Calu3 (cell line): ENCODE data around the gene TMEM134. TPM values are rescaled to one million over a fixed set of nuclear protein-coding genes. Genes with fewer than 3 reads are reported as not detected.

Experiments used
- BruUV-seq: library from RNA; stranded (reverse); fragments of 400-500 nt; replicated peaks from 2 replicates; lab custom pipeline; 2021; lab: Mats Ljungman, UMichigan
- CTCF ChIA-PET: fragments of 300-600 bp; sonication (Branson Sonifier 250); formaldehyde crosslinking; loops from one replicate; lab custom pipeline; 2022; ENCODE audit warnings: antibody characterized with exemption; lab: Charles Lee
- DNase-seq: peaks from one replicate; pipeline ENCODE4 v3.0.0; 2022
- H3K27ac Mint-ChIP-seq: one replicate; pipeline ENCODE4 v1.8.0; 2022; ENCODE audit warnings: mixed read lengths; ENCODE audit not compliant: unreplicated experiment
- H3K27me3 Mint-ChIP-seq: one replicate; pipeline ENCODE4 v1.8.0; 2022; ENCODE audit warnings: mixed read lengths; ENCODE audit not compliant: unreplicated experiment
- H3K36me3 Mint-ChIP-seq: one replicate; pipeline ENCODE4 v1.8.0; 2022; ENCODE audit warnings: mild to moderate bottlenecking, moderate library complexity, mixed read lengths; ENCODE audit not compliant: insufficient read depth, unreplicated experiment
- H3K4me1 Mint-ChIP-seq: one replicate; pipeline ENCODE4 v1.8.0; 2022; ENCODE audit warnings: mild to moderate bottlenecking, low read depth, mixed read lengths; ENCODE audit not compliant: unreplicated experiment
- H3K4me3 Mint-ChIP-seq: one replicate; pipeline ENCODE4 v1.8.0; 2022; ENCODE audit warnings: mild to moderate bottlenecking, low read depth, moderate library complexity, mixed read lengths; ENCODE audit not compliant: unreplicated experiment
- H3K9me3 Mint-ChIP-seq: one replicate; pipeline ENCODE4 v1.8.0; 2022; ENCODE audit warnings: low read depth, mixed read lengths; ENCODE audit not compliant: unreplicated experiment
- intact Hi-C: fragments of 100-400 bp; cut with micrococcal nuclease; formaldehyde crosslinking; loops from one replicate; pipeline ENCODE4 v1.10.0; 2022; ENCODE audit not compliant: unreplicated experiment
- total RNA-seq: library from RNA; stranded (reverse); gene quantifications from 2 replicates; pipeline ENCODE4 v1.2.3, GENCODE V29; 2022
- TF ChIP-seq, protein P1 (sequence below): fragments of 200-600 bp; IDR thresholded peaks from one replicate; pipeline ENCODE4 v1.8.0; 2022; ENCODE audit warnings: antibody characterized with exemption; ENCODE audit not compliant: unreplicated experiment

The TMEM134 gene
- total RNA-seq, 1 experiment from 2014 or later = 31.9 TPM

DNA sequence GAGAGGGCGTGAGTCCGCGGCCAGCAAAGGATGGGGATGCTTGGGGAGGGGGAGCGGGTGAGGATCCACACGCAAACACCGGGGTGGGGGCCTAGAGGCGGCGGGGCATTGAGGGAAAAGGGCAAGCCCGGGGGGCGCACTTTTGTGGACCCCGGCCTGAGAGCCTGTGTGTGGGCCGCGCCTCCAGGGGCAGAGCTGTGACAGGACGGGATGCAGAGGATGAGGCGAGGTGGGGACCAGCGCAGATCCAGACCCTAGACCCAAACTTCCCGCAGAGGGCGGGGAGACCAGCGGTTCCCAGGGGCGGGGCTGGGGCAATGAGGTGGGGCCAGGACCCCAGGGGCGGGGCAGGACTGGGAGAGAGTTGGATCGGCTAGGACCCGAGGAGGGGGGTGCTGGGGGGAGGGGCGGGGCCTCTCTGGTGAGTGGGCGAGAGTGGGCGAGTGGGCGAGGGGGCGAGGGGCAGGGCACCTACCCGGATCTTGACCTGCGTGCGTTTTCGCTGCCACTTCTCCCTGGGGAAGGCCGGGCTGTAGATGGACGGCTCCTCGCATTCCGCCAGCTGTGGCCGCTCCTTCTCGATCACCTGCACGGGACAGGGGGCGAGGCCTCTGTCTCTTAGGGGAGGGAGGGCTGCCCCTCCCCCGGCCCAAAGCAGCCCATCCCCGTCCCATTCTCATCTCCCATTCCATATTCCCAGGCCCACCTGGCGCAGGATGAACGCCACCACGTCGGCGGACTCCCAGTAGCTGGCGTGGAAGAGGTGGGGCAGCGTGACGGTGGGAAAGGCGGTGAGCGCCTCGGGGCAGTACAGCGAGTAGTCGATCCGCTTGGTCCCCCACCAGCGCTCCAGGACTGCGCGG lies 25.6 kb upstream of the TMEM134 start:
- peaks cover 65% of the 10 kb centered on the region for H3K36me3 Mint-ChIP-seq
- CTCF ChIA-PET = interaction anchor here (0.5 kb wide), 1 partner anchor 12 kb away, joined by 4 read pairs; the partner anchor contains the start of gene AIP
- intact Hi-C loops = no loop called here

DNA sequence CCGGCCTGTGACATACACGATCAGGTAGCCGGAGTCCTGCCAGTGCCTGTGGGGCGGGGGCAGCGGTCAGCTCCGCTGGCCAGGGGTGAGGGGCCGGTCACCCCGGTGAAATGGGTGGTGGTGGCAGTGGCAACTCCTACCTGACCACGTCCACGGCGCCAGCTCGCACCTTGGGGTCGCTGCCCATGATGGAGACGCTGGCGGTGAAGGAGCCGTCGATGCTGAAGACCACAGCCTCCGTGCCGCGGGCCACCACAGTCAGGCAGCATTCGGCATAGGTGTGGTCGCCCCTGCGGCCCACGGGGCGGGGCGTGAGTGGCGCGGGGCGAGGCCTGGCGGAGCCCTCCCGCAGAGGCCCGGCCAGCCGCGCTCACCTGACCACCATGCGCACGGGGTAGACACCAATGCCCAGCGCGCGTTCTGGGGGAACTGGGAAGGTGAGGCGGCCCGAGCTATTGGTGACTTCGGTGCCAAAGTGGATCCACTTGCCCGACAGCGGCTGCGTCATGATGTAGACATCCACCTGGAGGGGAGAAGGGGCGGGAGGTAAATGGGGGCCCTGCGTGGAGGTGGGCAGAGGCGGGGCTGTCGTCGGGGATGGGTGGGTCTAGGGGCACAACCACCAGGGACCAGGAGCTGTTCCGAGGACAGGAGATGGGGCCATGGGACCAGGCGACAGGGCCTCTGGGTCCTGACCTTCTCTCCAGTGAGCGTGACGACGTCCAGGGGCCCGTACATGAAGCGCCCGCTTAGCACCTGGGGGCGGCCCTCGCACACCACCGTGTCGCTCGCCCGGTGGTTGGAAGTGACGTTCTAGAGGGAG lies 24.7 kb upstream of the TMEM134 start:
- DNase-seq = no peak
- H3K36me3 Mint-ChIP-seq = peaks cover 66% of the 10 kb centered on the region
- CTCF ChIA-PET = no interaction called here
- TF ChIP-seq, protein P1, sequence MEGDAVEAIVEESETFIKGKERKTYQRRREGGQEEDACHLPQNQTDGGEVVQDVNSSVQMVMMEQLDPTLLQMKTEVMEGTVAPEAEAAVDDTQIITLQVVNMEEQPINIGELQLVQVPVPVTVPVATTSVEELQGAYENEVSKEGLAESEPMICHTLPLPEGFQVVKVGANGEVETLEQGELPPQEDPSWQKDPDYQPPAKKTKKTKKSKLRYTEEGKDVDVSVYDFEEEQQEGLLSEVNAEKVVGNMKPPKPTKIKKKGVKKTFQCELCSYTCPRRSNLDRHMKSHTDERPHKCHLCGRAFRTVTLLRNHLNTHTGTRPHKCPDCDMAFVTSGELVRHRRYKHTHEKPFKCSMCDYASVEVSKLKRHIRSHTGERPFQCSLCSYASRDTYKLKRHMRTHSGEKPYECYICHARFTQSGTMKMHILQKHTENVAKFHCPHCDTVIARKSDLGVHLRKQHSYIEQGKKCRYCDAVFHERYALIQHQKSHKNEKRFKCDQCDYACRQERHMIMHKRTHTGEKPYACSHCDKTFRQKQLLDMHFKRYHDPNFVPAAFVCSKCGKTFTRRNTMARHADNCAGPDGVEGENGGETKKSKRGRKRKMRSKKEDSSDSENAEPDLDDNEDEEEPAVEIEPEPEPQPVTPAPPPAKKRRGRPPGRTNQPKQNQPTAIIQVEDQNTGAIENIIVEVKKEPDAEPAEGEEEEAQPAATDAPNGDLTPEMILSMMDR = no peak
- no peak overlapping the region for H3K27ac Mint-ChIP-seq
- no peaks in the 10 kb centered on the region for H3K9me3 Mint-ChIP-seq
- no peak overlapping the region for H3K4me3 Mint-ChIP-seq
- no peaks in the 10 kb centered on the region for H3K4me1 Mint-ChIP-seq
- intact Hi-C loops = no loop called here
- no TSS peak for BruUV-seq
- no peaks in the 10 kb centered on the region for H3K27me3 Mint-ChIP-seq

More for the DNA sequence above, 25.6 kb upstream of the TMEM134 start:
- no peaks in the 10 kb centered on the region for H3K4me1 Mint-ChIP-seq
- no TSS peak for BruUV-seq
- no peak overlapping the region for H3K27ac Mint-ChIP-seq
- H3K4me3 Mint-ChIP-seq = no peak overlapping the region
- H3K9me3 Mint-ChIP-seq = no peaks in the 10 kb centered on the region
- no peaks in the 10 kb centered on the region for H3K27me3 Mint-ChIP-seq
- no peak for DNase-seq
- TF ChIP-seq, protein P1 = no peak

DNA sequence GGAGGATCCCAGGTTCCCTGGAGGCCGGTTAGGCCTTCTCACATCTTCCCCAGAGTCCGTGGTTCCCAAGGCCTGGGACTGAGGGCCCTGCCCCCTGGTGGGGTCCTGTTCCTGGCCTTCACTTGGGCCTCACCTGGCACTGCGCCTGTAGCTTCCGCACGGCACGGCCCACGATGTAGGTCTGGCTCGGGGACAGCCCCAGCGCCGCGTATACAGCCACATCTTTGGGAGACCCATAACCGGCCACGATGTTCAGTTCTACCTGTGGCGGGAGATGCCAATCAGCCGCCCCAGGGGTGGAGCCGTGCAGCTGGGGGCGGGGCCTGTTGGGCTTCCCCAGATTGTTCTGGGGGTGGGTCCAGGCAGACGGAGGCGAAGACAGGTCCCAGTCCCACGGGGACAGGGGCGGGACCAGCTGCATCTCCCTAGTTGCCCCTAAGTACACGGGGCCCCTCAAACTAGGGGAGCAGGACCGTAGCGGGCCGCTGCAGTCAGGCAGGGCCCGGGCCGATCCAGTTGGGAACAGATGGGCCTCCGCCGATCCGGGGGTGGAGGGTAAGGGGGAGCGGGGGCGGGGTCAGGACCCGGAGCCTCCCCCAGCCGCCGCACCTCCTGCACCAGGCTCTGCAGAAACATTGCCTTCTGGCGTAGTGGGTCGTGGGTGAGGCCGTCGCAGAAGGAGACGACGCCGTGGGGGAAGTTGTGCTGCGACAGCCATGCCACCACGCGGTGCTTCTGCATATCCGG lies 23.9 kb upstream of the TMEM134 start:
- no peak overlapping the region for H3K4me3 Mint-ChIP-seq
- intact Hi-C loops = no loop called here
- no peak overlapping the region for H3K27ac Mint-ChIP-seq
- DNase-seq = no peak
- TF ChIP-seq, protein P1 = no peak
- no peaks in the 10 kb centered on the region for H3K27me3 Mint-ChIP-seq
- peaks cover 66% of the 10 kb centered on the region for H3K36me3 Mint-ChIP-seq
- CTCF ChIA-PET = interaction anchor here (0.5 kb wide), 1 partner anchor 83 kb away, joined by 4 read pairs; no protein-coding TSS in a partner anchor
- no peaks in the 10 kb centered on the region for H3K4me1 Mint-ChIP-seq
- BruUV-seq = no TSS peak
- H3K9me3 Mint-ChIP-seq = no peaks in the 10 kb centered on the region

DNA sequence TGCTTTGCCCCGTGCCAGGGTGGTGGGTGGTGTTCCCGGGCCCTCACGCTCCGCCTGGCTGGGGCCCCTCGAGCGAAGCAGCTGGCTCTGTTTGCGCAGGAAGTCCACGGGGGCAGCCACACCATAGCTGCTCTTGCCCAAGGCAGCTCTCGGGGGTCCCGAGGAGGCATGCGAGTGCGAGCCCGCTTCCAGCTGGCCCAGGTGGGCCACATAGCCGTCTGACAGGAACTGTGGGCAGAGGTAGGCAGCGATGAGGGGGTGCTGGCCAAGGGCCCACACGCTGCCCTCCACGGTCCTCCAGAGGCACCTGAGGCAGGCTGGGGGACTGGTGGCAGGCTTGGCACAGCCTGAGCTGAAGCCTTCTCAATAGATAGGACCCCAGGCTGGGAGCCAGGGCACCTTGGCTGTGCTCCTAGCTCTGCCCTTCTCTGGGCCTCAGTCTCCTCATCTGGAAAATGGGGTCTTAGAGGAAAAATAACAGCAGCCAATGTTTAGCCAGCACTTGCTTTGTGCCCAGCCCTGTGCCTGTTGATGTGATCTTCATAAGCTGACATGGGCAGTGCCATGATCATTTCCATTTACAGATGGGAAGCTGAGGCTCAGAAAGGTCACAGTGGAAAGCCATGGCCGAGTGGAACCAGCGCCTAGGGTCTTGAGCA lies 23.1 kb upstream of the TMEM134 start:
- no TSS peak for BruUV-seq
- H3K4me1 Mint-ChIP-seq = no peaks in the 10 kb centered on the region
- peaks cover 63% of the 10 kb centered on the region for H3K36me3 Mint-ChIP-seq
- H3K27me3 Mint-ChIP-seq = no peaks in the 10 kb centered on the region
- intact Hi-C loops = no loop called here
- no peak for DNase-seq
- no peak overlapping the region for H3K27ac Mint-ChIP-seq
- TF ChIP-seq, protein P1 = no peak
- no peak overlapping the region for H3K4me3 Mint-ChIP-seq
- CTCF ChIA-PET = interaction anchor here (0.5 kb wide), 1 partner anchor 83 kb away, joined by 4 read pairs; no protein-coding TSS in a partner anchor
- H3K9me3 Mint-ChIP-seq = no peaks in the 10 kb centered on the region
